Measurements from ENCODE around the gene TMEM59L.
A peak's percentile ranks its signal among the peaks of the same experiment; 100 is the strongest.

The TMEM59L gene

DNA sequence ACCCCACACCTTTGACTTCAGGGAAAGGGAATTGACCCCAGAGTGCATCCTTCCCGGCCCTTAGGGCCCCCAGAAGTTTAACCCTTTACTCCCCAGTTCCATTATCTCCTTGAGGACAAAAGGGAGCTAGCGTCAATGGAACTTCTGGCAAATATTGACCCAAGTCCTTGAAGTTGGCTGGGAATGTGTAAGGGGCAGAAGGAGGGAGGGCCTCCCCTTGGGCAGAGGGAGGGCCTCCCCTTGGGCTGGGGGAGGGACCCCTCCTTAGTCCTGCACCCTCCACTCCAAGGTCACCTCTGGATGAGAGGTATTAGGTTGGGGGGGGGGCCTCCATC is 3.0 kb upstream of the TMEM59L start:
- DNase-seq = no peak

DNA sequence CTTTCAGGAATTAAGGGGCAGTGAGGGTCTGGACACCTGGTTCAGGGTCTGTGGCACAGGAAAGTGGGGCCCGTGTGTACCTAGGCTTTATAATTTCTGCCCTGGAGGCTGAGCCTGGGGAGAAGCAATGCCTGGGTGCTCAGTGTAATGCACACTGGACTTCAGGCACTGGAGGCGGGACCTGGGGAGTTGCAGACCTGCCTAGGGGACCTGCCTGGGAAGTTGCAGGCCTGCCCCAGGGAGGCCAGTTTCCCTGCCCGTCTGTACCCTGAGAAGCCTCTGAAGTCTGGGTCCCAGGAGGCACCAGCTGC is 2.5 kb upstream of the TMEM59L start:
- no peak for DNase-seq

DNA sequence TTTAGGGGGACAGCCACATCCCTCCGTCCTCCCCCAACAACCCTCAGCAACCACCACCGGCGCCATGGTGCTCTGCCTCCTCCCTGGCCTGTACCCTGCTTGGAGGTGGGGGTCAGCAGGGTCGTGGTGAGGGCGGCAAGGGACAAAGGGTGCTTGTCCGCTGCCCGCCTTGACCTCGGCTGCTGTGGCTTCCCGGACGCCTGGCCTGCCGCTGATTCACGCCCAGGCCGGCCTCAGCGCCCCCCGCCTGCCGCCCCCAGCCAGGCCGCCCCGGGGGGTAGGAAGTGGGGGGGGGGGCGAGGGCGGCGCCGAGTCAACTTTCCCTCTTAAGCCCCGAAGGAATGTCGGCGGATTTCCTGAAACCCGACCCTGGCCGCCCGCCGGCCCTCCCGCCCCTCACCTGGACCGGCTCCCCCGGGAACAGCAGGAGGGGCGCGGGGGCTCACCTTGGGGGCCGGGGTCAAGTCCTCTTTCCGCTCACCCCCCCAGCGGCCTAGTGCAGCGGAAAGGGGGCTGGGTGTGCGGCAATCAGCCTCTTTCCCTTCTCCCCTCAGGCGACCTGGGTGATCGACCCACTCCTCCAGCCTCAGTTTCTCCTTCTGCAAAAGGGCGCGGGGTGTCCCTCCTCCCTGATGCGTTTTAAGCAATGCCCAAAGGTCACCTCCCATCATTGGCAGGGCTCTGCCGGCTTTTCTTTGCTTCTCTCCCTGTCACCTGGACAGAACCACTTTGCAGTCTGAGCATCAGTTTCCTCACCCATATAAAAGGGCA is 1.9 kb upstream of the TMEM59L start:
- DNase-seq = no peak

DNA sequence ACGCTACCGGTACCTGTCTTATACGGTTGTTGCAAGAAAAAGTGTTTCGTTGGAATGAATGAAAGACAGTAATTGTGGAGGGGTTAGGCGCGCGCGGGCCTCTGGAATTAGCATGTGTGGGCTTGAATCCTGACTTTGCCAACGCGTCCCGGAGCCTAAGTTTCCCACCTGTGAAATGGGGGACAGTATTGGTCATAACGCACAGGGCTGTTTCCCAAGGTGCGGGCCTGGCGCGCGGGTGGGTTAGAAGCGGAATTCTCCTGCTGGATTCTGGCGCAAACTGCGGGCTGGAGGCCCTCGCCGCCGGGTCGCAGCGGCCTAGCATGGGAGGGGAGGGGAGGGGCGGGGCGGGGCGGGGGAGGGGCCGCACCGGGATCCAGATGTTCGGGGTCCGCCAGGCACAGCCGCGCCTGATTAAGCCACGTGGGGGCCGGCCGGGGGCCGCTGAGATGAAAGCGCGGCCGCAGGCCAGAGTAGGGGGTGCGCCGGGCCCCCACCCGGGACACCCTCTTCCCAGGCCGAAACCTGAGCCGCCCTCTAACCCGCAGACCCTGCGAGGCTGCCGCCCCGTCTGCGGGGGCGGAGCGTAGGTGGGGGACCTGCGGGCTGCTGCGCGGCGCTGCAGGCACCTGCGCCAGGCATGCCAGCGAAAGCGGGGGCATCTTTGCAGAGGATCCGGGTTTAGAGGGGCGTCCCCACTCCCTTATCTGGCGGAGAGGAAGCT is 1.2 kb upstream of the TMEM59L start:
- peak; percentile 52 for DNase-seq

DNA sequence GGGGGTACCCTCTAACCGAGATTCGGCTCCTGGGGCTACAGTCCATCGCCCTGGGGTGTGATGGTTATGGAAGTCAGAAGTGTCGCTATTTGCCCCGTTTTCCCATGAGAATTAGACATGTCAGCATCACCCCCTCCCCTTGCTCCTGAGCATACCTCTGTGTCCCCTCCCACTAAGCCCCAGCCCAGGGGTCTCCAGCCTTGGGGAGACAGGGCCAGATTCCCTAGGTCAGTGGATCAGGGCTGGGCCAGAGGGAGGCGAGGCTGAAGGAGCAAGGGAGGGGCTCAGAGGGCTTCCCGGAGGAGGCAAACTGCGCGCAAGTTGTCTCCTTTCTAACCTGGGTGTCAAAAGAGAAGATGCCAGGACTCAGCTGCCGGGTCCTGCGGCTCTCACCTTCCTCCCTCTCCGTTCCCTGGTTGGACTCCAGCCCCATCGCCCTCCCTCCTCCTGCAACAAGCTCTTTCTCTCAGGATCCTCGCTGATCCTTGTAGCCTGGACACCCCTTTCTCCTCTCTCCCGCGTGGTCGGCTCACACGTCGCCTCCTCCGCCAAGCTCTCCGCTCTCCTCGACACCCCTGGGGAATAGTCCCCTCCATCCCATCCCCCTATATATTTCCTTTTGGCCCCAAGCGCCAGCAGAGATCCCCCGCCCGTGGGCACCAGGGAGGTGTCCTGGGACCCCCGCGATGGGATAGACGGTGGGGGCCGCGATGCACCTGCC is 459 bp upstream of the TMEM59L start:
- no peak for DNase-seq

DNA sequence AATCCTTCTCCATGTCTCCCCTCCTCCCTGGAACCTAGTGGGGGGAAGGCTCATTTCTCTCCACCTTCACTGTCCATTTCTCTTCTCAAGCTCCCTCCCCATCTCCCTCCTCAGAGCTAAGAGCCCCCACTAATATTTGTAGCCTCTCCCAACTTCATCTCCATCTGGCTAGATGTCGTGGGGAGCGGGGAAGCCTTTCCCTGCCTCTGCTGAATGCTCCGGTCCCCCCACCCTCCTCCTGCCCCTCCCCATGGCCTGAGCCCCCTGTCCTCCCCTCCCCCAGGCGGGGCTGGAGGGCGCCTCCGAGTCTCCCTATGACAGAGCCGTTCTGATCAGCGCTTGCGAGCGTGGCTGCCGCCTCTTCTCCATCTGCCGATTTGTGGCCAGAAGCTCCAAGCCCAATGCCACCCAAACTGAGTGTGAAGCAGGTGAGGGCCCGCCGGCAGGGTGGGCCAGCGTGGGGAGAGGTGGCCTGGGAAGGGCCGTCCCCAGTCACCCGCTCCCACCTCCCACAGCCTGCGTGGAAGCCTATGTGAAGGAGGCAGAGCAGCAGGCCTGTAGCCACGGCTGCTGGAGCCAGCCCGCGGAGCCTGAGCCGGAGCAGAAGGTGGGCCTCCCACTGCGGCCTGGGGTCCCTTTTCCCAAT is 1.0 kb downstream of the TMEM59L start:
- no peak for DNase-seq

DNA sequence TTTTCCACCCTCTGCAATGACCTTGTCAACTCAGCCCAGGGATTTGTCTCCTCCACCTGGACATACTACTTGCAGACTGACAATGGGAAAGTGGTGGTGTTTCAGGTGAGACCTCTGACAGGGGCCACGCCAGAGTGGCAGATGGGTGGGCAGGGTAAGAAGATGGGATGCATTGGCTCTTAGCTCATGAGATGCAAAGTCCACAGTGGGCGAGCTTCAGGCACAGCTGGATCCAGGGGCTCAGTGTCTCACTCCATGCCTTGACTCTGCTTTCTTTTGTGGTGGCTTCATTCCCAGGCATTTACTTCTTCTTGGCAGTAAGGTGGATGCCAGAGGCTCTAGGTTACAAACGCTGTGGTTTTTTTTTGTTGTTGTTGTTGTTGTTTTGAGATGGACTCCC is 3.4 kb downstream of the TMEM59L start:
- no peak for DNase-seq

DNA sequence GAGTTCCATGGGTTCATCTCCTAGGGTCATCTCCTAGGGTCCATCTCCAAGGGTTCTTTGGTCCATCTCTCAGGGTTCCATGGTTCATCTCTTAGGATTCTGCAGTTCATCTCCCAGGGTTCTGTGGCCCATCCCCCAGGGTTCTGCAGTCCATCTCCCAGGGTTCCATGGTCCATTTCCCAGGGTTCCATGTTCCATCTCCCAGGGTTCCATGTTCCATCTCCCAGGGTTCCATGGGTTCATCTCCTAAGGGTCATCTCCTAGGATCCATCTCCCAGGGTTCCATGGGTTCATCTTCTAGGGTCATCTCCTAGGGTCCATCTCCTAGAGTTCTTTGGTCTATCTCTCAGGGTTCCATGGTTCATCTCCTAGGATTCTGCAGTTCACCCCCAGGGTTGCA is 4.9 kb downstream of the TMEM59L start:
- DNase-seq = no peak

DNA sequence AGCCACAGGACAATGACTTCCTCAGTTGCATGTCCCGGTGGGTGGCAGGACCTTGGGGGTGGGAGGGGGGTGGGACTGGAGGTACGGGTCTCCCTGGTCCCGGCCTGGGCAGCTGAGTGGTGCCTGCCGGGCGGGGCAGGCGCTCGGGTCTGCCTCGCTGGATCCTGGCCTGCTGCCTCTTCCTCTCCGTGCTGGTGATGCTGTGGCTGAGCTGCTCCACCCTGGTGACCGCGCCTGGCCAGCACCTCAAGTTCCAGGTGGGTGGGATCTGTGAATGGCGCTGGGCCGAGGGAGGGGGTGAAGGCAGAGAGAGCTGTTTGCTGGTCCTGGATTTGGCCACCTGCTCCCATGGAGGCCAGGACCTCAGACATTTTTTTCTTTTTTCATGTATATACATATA is 5.6 kb downstream of the TMEM59L start:
- no peak for DNase-seq

DNA sequence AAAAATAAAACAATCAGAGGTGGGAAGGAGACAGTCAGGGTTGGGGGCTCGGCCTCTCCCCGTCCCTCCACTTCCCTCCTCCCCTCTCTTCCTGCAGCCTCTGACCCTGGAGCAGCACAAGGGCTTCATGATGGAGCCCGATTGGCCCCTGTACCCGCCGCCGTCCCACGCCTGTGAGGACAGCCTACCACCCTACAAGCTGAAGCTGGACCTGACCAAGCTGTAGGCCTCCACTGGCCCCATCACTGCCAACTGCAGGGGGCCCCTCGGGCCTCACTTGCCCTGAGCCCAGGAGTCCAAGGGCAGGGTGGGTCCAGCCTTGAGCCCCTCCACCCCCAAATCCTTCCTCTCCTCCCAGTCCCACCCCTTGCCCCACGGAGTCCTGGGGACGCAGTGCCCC is 7.6 kb downstream of the TMEM59L start:
- DNase-seq = no peak

DNA sequence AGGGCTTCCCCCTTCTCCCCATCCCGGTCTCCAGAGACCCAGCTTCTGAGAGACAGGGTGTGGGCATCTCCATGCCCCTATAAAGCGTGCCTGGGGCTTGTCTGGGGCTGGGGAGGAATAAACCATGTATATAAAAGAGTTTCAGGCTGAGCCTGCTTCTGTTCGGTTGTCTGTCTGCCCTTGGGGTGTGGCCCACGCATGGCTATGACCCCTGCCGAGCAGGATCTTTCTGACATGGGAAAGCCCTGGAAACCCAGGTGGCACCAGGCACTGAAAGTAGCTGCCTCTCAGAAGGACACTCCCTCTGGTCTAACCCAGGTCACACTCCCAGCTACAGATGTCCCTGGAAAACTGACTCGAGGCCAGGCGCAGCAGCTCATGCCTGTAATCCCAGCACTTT is 8.2 kb downstream of the TMEM59L start:
- DNase-seq = no peak

DNA sequence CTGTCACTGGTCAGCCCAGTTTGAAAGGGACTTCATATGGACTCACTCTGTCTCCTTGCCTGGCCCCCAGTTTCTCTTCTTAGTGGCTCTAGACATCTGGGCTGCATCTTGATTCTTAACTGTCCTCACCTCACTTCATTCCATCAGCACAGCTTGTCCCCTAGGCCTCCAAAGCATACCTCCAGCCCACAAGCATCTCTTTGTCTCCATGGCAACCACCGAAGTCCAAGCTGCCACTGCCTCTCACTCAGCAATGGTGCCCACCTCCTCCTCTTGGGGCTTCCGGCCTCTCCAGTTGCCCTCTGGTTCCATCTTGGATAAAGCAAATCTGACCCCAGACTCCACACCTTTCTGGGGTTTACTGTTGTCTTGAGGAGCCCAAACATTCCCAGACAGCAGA is 14.2 kb downstream of the TMEM59L start:
- no peak for DNase-seq

DNA sequence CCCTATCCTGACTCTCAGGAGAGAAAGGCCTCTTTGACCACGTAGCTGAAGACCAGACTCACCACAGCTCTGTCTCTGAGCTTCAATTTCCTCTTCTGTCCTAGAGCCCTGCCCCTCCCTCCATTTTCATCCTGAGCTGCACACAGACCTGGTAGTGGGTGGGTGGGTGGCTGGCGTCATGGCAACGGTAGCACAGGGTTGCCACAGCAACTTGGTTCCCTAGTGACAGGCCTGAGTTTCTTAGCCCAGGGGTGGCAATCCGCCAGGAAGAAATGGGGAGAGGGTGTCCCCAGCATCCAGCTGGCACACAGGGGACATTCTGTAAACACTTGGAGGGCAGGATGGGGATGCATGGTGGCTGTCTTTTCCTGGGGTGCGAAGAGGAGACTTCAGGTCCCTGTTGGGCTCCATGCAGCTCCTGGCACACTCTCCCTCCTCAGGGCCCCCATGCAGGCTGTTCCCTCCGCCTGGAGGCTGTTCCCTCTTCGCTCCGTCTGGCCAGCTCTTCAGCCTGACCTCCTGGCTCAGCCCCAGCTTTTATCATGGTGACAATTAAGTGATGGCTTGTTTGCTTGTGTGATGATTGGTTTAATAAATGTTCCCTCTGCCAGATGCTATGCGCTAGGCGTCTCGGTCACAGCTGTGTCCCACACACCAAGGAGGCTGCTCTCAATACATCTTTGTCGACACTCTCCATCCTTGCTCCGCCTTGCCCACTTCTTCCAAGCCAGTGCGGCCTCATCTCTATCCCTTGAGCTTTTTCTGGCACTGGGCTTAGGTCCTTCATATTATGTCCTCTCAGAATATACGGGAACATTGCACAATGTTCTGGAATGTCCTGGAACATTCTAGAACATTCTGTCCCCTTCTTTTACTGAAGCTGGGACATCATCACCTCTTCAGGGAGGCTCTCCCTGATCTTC is 16.8 kb downstream of the TMEM59L start:
- DNase-seq = no peak

DNA sequence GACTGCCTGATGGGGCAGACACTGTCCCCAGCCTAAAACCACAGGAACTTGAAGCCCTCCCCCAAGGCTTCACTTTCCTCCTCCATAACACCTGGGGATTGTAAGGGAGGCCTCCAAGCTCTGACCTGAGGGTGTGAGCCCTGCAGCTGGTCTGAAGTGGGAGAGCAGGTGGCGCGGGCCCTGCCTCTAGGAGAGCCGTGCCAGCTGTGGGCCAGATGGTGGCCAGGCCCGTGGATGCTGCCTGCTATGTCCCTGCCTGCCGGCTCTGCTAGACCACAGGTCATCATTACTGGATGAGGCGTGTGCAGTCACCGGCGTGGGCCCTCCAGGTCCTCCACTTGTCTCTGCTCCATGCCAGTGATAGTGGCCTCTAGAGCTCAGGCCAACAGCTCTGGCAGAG is 20.7 kb downstream of the TMEM59L start:
- no peak for DNase-seq

DNA sequence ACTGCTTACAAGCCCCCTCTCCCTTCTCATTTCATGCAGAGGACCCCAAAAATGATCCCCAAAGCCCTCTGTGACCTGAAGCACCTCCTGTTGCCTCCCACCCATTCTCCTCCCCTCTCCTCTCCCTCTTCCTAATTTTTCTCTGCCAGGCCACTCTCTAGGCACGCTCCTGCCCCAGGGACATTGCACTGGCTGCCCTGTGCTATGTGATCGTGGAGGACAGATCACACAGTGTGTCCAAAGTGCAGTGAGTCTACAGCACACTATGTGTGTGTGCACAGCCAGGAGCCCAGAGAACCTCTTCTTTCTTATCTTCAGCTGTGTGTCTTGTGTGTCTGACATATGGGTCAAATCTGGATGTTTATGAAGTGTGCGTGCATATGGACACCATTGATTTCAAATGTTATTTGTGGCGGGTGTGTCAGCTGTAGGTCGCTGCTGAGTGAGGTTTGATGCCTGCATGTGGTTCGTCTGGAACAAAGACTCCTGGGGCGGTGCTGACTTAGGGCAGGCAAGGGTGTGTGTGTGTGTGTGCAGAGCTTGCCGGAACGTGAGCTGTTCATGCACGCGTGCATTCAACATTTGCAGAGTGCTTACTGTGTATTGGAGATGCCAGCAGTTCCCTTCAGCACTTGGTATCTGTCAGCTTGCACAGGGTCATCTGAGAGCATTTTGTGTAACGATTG is 22.1 kb downstream of the TMEM59L start:
- no peak for DNase-seq

DNA sequence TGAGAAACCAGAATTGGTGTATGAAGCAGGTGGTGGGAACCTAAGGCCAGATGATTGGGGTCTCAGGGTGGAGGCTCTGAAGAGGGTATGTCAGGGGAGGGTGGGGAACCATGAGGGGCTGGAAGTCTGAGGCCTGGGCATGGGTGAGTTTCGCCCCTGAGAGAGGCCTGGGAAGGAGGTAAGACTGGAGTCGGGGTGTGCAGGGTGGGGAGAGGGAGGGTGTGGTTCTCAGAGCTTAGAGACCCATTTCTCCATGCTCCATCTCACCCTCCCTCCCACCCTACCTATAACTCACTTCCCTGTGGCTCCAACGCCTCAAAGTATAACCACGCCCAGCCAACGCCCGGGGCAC is 23.1 kb downstream of the TMEM59L start:
- no peak for DNase-seq

DNA sequence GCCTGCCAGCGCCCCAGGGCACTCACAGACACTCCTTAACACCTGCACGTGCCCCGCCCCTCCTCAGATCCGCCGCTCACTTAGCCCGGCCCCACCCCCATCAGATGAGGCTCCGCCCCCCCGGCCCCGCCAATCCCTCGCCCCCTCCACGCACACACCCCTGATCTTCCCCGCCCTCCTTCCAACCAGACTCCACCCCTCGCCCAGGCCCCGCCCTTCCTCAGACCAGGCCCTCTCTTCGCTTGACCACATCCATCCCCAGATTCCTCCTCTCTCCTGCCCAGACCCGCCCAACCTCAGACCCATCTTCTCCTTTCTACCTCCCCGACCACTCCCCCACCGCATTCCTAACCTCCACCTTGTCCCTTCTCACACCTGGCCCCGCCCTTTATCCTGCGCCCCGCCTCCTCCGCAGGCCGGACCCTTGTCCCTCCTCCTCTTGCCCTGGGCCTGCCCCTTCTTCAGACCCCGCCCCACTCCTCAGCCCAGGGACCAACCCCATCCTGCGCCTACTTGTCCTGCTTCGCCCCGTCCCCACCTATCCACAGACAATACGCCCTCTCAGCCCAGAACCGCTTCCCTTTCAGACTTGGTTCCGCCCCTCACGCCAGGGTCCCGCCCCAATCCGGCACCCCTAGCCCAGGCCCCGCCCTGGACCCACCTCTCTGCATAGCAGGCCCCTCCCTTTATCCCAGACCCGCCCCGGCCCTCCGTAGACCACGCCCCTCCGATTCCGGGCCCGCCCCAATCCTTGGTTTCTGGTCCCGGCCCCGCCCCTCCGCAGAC is 23.7 kb downstream of the TMEM59L start:
- peak; percentile 100 for DNase-seq

DNA sequence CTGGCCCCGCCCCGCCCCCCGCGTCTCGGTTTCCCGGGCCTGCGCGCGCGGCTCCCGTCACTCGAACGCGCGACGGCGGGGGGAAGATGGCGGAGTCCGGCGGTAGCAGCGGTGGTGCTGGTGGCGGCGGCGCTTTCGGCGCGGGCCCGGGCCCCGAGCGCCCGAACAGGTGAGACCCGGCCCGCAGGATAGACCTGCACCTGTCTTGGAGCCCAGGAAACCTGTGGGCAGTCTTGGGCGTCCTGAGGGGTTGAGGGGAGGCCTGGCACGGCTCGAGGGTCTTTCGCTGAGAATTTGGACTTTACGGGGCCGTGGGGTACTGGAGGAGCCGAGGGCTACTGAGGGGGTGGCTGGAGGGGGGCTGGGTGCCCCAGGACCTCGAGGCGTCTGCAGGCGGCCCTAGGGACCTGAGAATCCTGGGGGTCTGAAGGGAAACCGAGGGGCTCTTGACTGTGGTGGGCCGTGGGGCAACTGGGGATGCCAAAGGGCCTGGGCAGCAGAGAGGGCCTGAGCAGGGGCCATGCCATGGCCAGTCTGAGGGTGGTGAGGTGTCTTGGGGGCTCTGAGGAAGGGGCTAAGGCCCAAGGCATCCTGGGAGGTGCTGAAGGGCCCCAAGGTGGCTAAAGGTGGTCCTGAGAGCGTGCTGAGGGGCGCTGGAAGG is 24.4 kb downstream of the TMEM59L start, which contains the start of gene KLHL26:
Gene KLHL26, plus strand, starts transcription at position 60 of the 661 bp plus-strand sequence. Its CDS starts 27 bp downstream, at position 87.
- DNase-seq = peak; percentile 27

DNA sequence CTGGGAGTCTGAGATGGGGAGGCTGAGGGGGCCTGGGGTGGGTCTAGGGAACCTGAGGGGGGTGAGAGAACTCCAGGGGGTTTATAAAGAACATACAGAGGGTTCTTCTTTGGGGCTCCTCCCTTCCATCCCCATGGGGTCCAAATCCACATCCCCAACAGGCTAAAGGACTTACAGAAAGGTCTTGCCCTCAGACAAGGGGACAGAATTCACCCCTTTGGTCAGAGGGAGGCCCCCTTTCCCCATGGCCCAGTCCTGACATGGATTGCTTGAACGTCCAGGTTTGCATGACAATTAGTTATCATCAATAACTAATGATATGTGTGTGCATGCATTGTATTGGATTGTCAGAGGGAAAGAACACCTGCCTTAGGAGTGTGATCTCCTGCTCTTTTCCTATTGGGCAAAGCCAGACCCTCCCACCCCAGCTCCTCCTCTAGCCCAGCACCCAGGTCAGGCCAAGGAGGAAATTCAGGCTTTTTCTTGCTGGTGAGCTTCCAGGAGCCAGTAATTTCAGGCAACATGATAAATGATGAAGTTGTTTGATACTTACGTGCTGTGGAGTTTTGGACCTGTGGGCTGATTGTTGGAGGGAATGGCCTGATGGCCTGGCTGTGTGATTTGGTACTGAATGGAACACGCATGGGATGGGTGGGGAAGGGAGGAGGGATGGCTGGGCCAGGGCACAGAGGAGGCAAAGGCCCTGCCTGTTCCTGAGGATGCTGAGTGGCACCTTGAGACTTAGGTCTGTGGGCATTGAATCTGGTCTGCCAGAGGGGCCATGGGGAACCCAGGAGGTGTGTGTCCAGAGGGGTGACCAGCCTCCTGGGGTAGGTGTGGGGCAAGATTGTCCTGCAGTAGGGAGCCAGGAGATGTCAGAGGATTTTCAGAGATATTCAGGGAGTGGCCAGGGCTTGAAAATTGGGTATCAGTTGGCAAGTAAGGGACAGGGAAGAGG is 25.3 kb downstream of the TMEM59L start:
- no peak for DNase-seq

Data from activated T-cell treated with anti-CD3 and anti-CD28 coated beads, Interleukin-2, amount 50 U/mL, for 1 hour (primary cell).